ENCODE data around the gene HOXD1. TPM values are rescaled to one million over a fixed set of nuclear protein-coding genes. Genes with fewer than 3 reads are reported as not detected.

Gene HOXD1
- total RNA-seq, 1 experiment from 2014 or later: not detected

DNA sequence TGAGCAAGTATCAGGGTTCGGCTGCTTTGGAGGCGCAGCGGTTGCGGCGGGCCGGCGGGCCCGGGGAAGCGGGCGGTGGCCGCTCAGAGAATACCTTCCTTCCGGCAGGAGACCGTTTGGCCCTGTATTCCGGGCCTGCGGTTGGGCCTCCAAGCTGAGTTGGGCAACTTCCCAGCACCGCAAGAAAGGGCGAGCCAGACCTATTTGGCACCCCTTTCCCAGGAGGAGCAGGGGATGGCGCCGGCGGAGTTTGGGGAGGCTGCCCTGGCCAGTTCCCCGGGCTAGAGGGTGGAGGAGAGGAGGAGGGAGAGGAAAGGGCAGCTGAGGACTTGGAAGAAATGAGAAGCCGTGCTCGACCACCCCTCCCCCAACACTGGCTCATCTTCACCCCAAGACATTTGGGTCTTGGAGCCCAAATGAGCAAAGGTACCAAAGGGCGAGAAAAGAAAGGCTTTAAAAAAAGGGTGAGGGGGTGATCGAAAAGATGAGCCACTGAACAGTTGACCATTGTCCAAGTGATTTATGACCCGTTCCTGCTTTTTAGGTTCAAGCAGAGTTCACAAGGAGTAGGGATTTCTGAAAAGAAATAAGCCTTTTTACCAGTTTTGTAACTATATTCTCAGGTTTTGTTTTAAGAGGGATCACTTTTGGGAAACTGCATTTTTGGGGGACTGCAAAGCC, 23.0 kb upstream of the HOXD1 start:
- no TSS peak for BruUV-seq (replicated peaks)
- CTCF ChIA-PET: no interaction called here
- peaks cover 2% of the 10 kb centered on the region for H3K9me3 Mint-ChIP-seq (ENCODE audit: low read depth, unreplicated experiment)
- DNase-seq: no peak
- no peak overlapping the region for H3K4me3 Mint-ChIP-seq (ENCODE audit: low read depth, unreplicated experiment)
- no peaks in the 10 kb centered on the region for H3K4me1 Mint-ChIP-seq (ENCODE audit: low read depth, unreplicated experiment)
- H3K27ac Mint-ChIP-seq (ENCODE audit: unreplicated experiment): no peak overlapping the region
- TF ChIP-seq, protein P1, sequence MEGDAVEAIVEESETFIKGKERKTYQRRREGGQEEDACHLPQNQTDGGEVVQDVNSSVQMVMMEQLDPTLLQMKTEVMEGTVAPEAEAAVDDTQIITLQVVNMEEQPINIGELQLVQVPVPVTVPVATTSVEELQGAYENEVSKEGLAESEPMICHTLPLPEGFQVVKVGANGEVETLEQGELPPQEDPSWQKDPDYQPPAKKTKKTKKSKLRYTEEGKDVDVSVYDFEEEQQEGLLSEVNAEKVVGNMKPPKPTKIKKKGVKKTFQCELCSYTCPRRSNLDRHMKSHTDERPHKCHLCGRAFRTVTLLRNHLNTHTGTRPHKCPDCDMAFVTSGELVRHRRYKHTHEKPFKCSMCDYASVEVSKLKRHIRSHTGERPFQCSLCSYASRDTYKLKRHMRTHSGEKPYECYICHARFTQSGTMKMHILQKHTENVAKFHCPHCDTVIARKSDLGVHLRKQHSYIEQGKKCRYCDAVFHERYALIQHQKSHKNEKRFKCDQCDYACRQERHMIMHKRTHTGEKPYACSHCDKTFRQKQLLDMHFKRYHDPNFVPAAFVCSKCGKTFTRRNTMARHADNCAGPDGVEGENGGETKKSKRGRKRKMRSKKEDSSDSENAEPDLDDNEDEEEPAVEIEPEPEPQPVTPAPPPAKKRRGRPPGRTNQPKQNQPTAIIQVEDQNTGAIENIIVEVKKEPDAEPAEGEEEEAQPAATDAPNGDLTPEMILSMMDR (IDR thresholded peaks at IDR 0.05; ENCODE audit: unreplicated experiment): no peak
- H3K36me3 Mint-ChIP-seq (ENCODE audit: insufficient read depth, unreplicated experiment): no peaks in the 10 kb centered on the region
- intact Hi-C loops (cut with micrococcal nuclease; ENCODE audit: unreplicated experiment): no loop called here
- H3K27me3 Mint-ChIP-seq (ENCODE audit: unreplicated experiment): peaks cover 12% of the 10 kb centered on the region

- Mint-ChIP-seq H3K4me3 (ENCODE audit: low read depth, unreplicated experiment) (no peak overlapping the region), H3K27ac (ENCODE audit: unreplicated experiment) (no peak overlapping the region), H3K4me1 (ENCODE audit: low read depth, unreplicated experiment) (no peaks in the 10 kb centered on the region), H3K9me3 (ENCODE audit: low read depth, unreplicated experiment) (peaks cover 2% of the 10 kb centered on the region), H3K27me3 (ENCODE audit: unreplicated experiment) (peaks cover 12% of the 10 kb centered on the region), H3K36me3 (ENCODE audit: insufficient read depth, unreplicated experiment) (no peaks in the 10 kb centered on the region)
- CTCF ChIA-PET: interaction anchor here (1.1 kb wide), 1 partner anchor 11 kb away, joined by 3 read pairs; no protein-coding TSS in a partner anchor
- TF ChIP-seq, protein P1 (IDR thresholded peaks at IDR 0.05; ENCODE audit: unreplicated experiment): no peak
- BruUV-seq (replicated peaks): no TSS peak
- intact Hi-C loops (cut with micrococcal nuclease; ENCODE audit: unreplicated experiment): no loop called here
- DNase-seq: no peak
Observed at GRCh38 chr2:176166272-176166671, 22.2 kb upstream of the HOXD1 start.

DNA sequence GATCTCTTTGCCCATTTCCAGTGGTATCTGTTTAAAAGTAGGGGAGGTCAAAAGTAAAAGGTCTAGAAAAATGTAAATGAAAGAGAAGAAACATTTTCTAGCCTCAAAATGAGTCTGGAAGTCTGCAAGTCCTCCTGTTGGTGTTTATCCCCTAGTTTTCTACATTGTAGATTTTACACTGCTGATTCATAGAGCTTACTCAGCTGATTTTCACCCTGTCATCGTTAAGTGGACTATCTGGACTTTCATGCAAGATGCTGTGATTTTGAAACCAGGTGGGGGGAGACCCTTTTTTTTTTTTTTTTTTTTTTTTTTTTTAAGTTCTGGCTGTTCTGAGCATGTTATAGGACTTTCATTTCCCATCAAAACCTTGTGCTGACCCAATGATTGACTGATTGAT, 21.1 kb upstream of the HOXD1 start:
- H3K36me3 Mint-ChIP-seq (ENCODE audit: insufficient read depth, unreplicated experiment): no peaks in the 10 kb centered on the region
- H3K9me3 Mint-ChIP-seq (ENCODE audit: low read depth, unreplicated experiment): no peaks in the 10 kb centered on the region
- peaks cover 12% of the 10 kb centered on the region for H3K27me3 Mint-ChIP-seq (ENCODE audit: unreplicated experiment)
- TF ChIP-seq, protein P1 (IDR thresholded peaks at IDR 0.05; ENCODE audit: unreplicated experiment): no peak
- H3K4me1 Mint-ChIP-seq (ENCODE audit: low read depth, unreplicated experiment): no peaks in the 10 kb centered on the region
- CTCF ChIA-PET: interaction anchor here (0.7 kb wide), 1 partner anchor 548 kb away, joined by 4 read pairs; no protein-coding TSS in a partner anchor
- BruUV-seq (replicated peaks): no TSS peak
- H3K4me3 Mint-ChIP-seq (ENCODE audit: low read depth, unreplicated experiment): no peak overlapping the region
- no peak overlapping the region for H3K27ac Mint-ChIP-seq (ENCODE audit: unreplicated experiment)
- no peak for DNase-seq
- intact Hi-C loops (cut with micrococcal nuclease; ENCODE audit: unreplicated experiment): no loop called here

DNA sequence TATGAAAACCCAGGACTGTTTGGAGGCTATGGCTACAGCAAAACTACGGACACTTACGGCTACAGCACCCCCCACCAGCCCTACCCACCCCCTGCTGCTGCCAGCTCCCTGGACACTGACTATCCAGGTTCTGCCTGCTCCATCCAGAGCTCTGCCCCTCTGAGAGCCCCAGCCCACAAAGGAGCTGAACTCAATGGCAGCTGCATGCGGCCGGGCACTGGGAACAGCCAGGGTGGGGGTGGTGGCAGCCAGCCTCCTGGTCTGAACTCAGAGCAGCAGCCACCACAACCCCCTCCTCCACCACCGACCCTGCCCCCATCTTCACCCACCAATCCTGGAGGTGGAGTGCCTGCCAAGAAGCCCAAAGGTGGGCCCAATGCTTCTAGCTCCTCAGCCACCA, 19.3 kb upstream of the HOXD1 start:
- Mint-ChIP-seq H3K4me1 (ENCODE audit: low read depth, unreplicated experiment) (peaks cover 8% of the 10 kb centered on the region), H3K27ac (ENCODE audit: unreplicated experiment) (no peak overlapping the region), H3K4me3 (ENCODE audit: low read depth, unreplicated experiment) (no peak overlapping the region), H3K9me3 (ENCODE audit: low read depth, unreplicated experiment) (no peaks in the 10 kb centered on the region), H3K36me3 (ENCODE audit: insufficient read depth, unreplicated experiment) (no peaks in the 10 kb centered on the region), H3K27me3 (ENCODE audit: unreplicated experiment) (peaks cover under 1% of the 10 kb centered on the region)
- TF ChIP-seq, protein P1 (IDR thresholded peaks at IDR 0.05; ENCODE audit: unreplicated experiment): no peak
- BruUV-seq (replicated peaks): no TSS peak
- intact Hi-C loops (cut with micrococcal nuclease; ENCODE audit: unreplicated experiment): no loop called here
- CTCF ChIA-PET: no interaction called here
- no peak for DNase-seq
